Activated T-cell treated with anti-CD3 and anti-CD28 coated beads for 24 hours (primary cell): Measurements from ENCODE around the gene ZNF669.
"Not testable (repeated sequence)": the region's sequence is repeated elsewhere in the genome, so short reads cannot be mapped to it uniquely, and the experiment has no call there.

Source experiments
- DNase-seq: peaks from one replicate; pipeline ENCODE4 v3.0.0-alpha.2; 2020; ENCODE audit warnings: low read depth

ZNF669 gene

DNA sequence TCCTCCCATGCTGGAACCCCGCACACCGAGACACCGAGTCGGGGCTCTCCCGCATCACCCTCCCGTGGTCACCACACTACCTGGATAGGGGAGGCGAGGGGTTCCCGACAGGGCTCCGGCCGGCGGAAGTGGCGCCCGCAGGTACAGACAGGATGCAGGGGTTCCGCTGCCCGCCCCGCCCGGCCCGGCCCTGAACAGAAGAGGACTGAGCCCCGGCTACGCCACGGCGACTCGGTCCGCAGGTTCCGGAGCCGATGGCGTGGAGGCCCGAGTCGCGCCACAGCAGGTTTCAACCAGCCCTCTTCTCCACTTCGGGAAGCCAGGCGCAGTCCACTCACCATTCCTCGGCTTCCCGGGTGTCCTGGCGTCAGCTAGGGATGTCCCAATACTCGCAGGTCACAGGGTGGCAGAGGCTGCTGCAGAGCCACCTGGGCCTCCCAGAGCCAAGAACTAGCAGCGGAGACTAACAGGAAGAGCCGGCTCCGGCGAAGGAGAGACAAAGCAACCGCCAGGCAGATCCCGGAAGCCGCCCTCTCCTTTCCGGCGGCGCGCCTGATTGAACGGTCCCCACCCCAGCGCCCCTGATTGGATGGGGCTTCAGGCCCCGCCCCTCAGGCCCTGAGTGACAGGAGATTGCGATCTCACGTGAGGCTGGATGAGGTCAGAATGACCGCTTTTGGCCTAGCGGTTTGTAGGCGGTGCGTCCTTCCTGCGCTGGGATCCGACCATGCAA, at the start of gene ZNF669:
TSS of gene ZNF669 (minus strand) at position 498 of the 733 bp plus-strand sequence. CDS start at position 341, 157 bp downstream.
- peak; percentile 92 for DNase-seq

DNA sequence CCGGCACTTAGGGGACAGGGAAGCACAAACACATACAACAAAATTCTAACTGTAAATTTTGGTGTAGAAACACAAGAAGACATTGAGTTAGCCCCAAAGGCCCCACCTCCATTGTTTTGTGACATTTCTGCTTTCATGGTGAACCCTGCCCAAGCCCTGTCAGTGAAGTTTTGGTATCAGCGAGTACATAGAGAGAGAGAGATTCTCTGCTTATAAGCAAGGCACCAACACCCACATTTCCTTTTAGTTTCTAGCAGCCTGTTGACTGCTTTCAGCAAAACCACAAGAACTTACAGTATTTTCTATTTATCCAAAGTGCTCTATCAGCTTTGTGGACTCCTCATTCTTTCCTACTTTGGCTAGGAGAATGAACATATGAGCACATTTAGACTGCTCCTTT, 43.6 kb upstream of the ZNF669 start:
- no peak for DNase-seq

DNA sequence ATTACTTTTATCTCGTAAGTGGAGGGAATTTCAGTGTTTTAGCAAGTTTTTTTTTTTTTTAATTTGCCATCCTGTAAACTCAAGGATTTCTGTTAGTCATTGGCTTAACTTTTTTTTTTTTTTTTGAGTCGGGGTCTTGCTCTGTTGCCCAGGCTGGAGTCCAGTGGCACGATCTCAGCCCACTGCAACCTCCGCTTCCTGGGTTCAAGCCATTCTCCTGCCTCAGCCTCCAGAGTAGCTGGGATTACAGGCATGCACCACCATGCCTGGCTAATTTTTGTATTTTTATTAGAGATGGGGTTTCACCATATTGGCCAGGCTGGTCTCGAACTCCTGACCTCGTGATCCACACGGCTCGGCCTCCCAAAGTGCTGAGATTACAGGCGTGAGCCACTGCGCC, 43.0 kb upstream of the ZNF669 start:
- DNase-seq, result not testable (repeated sequence)

DNA sequence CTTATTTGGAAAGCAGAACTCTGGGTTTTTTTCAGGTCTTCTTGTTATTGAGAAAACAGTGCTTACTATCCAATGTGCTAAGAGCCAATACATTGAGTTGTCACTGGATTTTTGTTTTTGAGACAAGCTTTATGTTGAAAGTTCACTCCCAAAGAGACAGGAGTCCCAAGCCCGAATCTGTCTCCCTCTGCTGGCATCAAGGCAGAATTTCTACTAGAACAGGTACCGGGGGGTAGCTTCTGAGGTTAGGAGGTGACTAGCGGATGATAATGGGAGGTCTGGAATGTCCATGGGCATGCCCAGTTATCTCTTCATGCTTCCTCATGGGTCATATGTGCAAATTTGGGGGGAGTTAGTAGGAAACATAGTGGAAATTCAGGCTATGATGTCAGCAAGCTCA, 42.5 kb upstream of the ZNF669 start:
- DNase-seq, result no peak

DNA sequence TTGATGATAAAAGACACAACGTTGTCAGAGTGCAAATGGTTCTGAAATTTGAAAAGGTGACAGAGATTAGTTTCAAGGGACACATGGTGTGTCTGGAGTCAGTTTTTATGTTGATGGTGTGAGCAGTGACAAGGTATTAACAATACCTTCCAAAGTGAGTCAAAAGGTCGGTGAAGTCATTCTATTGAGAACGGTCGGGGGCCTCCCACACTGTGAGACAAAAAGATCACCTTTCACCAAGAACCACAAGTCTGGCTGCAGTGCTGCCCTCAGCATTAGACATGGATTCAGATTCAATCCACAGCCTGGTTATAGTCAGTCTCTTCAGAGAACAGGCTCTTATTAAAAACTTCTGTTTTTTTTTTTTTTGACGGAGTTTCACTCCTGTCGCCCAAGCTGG, 41.1 kb upstream of the ZNF669 start:
- DNase-seq, result no peak

DNA sequence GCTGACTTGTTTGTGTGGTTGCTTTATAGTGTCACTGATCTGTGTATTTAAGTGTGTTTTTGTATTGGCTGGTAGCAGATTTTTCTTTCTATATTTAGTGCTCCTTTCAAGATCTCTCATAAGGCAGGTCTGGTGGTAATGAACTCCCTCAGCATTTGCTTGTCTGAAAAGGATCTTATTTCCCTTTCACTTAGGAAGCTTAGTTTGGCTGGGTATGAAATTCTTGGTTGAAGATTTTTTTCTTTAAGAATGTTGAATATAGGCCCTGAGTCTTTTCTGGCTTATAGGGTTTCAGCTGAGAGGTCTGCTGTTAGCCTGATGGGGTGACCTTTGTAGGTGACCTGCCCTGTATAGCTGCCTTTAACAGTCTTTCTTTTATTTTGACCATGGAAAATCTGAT, 35.4 kb upstream of the ZNF669 start:
- DNase-seq, result not testable (repeated sequence)

DNA sequence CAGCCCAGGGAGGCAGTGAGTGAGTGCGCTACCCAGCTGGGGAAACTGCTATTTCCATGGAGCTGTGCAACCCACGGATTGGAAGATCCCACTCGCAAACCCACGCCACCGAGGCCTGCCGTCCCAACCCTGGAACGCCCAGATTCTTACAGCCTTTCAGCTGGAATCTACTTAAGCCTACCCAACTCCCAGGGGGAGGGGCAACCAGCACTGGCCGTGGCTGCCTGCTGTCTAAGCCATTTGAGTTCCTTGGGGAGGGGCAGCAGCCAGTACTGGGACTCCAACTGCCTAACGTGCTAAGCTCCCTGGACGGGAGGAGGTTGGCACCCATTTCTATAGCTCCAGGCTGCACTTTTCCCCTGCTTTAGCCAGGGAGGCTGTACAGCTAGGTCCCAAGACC, 27.1 kb upstream of the ZNF669 start:
- no peak for DNase-seq

DNA sequence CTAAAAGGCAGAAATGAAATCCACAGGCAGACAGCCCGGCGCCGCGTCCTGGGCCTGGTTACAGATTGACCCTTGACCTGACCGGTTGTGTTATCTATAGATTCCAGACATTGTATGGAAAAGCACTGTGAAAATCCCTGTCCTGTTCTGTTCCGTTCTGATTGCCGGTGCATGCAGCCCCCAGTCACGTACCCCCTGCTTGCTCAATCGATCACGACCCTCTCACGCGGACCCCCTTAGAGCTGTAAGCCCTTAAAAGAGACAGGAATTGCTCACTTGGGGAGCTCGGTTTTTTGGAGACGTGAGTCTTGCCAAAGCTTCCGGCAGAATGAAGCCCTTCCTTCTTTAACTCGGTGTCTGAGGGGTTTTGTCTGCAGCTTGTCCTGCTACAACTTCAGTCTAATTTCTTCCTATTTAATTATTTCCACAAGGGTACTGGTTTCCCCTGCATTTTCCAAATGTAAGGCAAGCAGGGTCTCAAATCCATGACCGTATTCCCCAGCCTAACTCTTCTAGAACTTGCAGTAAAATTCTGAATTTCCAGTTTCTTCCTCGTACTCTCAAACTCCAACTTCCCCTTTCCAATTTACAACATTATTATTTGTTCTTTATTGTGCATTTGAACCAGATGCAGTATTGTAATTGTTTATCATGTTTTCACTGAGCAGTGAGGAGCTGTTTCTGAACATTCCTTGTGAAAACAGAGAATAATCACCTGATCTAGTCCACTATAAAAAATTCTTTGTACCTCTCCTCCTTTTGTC, 23.5 kb upstream of the ZNF669 start:
- DNase-seq, result not testable (repeated sequence)

DNA sequence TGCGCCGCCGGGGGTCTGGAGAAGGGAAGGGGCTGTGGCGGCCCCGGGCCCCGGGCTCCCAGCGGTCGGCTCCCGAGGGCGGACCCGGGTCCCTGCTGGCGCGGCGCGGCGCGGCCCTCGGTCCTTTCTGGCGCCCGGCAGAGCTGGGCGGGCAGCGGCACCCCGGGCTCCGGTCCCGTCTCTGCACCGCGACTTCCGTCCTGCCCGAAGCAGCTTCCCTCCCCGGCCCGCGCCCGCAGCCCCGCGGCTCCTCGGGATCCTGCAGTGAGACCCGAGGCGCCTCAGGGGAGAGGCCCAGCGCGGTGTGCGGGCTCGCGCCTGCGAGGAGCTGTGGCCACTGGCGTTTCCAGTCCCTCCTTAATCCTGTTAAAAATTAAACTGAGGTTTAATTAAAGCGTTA, 22.4 kb upstream of the ZNF669 start:
- not testable (repeated sequence) for DNase-seq

DNA sequence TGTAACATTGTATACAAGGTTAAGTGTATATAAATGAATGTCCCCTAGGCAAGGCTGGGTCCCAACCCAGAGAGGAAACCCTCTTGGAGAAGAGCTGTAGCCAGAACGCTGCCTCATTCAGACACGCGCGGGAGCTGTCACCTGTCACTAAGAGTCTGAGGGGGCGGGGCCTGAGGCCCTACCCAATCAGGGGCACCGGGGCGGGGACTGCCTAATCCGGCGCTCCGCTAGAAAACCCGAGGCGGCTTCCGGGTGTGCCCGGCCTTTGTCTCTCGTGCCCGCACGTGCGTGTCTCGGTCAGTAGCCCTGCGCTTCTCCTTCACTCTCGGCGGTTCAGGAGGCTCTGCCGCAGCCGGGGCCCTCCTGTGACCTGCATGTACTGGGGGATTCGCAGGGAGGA, 22.0 kb upstream of the ZNF669 start:
- not testable (repeated sequence) for DNase-seq

DNA sequence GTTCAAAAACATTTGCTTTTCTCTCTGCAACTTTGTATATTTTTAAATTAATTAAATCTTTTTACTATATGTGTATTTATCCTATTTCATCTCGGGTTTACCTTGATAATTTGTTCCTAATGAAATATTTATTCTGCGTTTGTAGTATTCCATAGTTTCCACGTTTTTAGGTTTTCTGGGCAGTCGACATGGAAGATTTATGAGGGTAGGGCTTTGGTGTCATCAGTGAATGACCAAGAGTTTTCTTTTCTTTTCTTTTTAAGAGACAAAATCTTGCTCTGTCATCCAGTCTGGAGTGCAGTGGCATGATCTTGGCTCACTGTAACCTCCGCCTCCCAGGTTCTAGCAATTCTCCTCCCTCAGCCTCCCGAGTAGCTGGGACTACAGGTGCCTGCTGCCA, 17.2 kb upstream of the ZNF669 start:
- no peak for DNase-seq

DNA sequence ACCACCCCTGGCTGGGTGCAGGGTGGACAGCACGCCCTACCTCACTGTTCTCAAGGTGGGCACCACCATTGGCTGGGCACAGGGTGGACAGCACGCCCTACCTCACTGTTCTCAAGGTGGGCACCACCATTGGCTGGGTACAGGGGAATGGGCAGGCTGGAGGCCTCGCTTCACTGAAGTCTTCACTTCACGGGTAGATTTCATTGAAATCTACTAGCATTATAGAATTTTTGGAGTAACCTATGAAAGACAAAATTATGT, 16.2 kb upstream of the ZNF669 start:
- not testable (repeated sequence) for DNase-seq

DNA sequence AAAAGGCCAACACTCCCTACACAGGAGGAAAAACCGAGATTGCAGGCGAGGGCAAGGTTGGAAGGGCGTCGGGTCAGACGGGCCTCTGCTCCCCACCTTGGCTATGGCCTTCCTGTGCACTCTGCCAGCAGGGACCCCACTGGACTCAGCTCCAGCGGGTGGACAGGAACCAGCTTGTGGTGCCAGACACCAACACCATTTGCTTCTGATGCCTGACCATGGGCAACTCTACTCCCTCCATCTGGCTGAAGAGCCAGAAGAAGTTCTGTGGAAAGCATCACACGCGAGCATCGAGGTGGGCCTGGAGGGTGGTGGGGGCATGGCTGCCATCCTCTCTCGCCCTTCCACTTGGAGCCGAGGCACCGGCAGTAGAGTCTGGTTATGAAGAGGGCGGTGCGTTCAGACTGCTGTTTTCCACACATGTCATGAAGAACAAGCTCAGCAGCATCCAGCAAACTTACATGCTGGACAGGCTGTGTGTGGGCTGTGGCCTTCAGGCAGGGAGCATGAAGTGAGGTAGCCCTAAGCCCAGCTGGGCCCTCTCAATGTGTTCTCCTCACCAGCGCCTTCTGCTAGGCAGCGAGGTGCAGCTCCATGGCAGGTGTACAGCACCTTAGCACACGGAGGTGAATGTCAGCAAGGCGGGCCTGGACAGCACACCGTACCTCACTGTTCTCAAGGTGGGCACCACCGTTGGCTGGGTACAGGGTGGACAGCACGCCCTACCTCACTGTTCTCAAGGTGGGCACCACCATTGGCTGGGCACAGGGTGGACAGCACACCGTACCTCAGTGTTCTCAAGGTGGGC, 15.6 kb upstream of the ZNF669 start:
- DNase-seq, result no peak

DNA sequence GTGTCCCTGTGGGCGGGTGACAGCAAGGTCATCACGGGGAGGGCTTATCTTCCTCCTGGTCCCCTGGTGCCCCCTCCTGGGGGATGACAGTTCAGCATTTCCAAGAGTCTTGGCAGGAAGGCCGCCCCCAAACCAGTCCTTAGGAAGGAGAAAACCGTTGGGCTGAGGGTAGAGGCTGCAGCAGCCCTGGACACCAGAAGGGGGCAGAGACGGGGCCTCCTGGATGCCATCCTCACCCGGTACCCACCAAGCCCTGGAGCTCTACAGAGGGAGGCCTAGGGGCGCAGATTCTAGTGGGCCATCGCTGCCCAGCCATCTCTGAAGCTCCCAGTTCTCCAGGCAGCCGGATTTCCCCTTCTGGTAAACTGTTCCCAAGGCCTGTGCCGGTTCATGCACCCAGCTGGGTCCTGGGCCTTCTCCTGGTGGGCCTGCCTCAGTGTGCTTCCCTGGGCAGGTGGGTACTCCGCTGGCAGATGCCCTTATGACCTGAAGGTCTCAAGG, 14.8 kb upstream of the ZNF669 start:
- no peak for DNase-seq

DNA sequence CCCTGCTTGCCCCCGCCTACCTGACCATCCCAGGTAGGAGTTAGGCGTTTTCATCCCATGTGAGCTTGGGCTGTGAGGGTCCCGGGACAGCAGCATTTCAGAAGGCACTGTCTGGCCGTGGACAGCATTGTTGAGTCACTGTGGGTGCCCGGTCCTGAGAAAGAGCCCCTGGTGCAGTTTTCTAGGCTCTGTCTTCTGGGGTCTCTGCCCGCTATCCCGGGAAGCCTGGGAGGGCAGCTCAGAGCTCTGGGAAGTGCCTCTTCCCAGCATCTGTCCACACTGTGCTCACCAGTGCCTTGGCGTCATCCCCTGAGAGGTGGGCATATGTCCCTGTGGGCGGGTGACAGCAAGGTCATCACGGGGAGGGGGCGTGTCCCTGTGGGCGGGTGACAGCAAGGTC, 11.4 kb upstream of the ZNF669 start:
- no peak for DNase-seq

DNA sequence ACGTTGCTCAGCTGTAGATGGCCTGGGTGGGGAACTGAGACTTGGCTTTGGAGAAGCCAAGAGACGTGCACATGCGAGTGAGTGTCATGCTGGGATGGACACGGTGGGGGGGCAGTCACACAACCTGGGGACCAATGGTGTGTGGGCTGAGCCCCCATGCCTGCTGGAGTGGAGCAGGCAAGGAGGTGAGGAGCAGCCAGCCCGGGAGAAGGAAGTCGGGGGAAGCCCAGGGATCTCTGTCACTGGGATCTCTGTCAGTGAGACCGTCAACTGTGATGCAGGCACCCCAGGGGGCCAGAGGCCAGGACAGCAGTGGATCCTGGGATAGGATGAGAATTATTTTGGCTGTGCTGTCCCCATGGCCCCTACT, 11.0 kb upstream of the ZNF669 start:
- no peak for DNase-seq

DNA sequence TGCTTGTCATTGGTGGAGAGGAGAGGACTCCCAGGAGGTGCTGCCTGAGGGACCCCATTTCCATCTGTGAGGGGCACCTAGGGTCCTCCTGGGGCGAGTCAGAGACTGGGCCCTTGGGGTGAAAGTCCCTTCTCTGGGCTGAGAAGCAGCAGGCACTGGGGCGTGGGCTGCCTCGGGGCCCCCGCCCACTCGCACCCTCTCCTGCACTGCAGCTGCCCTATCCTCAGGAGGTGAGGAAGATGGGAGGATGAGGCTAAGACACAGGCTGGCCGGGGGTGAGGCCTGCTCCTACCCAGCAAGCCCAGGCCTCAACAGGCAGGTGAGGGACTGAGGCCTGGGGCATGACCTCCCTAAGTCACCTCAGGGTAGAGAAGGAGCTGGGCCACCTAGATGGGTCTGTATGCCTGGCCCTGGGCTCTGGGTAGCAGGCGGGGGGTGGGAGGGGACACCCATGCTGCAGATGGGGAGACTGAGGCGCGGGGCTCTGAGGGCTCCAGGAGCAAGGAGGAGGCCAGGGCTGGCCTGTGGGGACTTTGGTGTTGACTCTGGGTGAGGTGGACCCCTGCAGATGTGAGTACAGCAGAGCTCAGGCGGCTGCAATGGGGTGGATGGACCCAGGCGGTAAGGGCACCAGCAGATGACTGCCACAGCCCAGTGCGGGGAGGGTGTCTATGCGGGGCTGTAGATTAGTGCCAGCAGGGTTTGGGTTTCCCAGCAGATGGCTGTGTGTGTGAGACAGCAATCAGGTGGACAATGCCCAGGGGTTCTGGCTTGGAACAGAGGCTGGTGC, 10.4 kb upstream of the ZNF669 start:
- no peak for DNase-seq

DNA sequence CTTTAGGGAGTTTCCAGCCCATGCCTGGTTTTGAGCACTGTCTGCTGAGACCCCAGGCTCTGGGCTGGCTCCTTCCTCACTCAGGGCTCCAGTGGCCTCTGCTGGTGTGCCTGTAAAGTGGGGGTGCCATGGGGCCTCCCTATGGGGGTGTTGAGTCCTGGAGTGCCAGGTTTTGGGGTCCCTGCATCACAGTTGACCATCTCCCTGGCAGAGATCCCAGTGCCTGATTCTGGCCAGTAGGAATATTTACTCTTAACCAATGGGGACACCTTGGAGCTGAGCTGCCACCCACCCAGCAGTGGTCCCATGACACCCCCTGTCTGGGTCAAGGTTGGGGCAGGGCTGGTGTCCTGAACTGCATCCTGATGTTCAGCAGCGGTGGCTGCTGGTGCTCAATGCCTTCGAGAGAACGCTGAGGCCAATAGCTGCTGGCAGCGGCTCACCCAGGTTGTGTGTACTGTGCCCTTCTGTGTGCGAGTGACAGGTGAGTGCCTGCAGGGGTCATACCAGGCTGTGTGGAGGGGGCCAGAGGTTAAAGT, 9.6 kb upstream of the ZNF669 start:
- no peak for DNase-seq

DNA sequence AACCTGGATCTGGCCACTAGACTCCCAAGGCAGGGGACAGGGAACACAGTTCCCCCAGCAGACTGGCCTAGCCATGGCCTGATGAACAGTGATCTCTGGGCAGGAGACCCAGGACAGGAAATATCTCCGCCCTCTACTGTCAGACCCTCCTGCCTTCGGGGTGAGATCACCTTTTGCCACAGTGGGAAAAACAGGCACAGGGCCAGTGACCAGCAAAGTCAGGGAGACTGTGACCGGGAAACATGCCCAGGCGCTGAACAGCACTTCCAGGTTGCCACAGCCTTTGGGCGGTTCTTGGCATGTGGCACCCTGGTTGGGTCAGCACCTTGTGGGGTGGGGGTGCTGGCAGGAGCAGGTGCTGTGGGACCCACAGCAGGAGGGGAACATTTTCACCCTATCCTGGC, 8.9 kb upstream of the ZNF669 start:
- DNase-seq, result no peak

DNA sequence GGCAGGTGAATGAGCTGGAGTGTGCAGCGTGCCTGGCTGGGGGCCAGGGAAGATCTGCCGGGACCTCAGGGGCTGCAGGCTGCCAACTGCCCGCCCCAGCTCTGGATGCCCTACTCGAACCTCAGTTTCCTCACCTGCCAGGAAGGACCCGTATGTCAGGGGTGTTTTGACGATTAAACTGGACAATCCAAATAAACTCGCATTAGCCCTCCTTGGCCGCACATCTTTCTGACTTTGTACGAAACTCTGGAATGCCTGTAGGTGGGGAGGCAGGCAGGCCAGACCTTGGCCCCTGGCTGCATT, 8.3 kb upstream of the ZNF669 start:
- no peak for DNase-seq

DNA sequence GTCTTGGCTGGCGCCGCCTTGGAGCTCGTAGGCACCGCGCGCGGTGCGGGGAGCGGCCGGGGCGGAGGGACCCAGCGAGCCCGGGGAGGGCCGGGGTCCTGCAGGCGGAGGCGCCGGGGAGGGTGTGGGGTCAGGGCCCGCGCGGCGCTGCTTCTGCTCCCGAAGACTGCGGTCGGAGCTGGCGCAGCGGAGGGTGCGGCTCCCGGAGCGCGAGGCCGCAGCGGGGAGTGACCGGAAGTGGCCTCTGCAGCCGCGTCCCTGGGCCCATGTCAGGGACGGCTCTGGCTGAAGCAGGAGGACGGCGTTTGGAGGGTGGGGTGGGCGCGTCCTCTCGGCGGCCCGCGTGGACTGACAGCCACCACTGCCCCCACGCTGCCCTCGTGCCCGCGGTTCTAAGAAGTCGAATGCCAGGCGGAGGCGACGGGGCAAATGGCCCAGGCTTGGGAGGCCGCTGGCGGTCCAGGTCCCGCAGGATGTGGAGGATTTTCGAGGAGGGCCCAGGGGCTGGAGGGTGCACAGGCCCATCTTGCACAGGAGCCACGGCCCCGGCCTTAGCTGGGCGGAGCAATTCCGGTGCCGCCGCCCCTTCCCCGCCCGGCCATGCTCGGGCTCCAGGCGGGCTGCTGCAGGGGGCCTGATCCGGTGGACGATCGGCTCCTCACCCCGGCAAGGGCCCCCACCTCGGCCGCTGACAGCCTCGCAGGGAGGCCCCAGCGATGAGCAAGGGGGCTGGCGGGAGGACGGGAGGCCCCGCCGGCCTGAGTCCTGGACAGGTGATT, 7.7 kb upstream of the ZNF669 start:
- DNase-seq, result no peak
